Left colon (tissue), 2 donors: ENCODE measurements around the gene UBE2K. TPM values are rescaled to one million over a fixed set of nuclear protein-coding genes. Genes with fewer than 3 reads are reported as not detected.
A peak's percentile ranks its signal among the peaks of the same experiment; 100 is the strongest.
"Not testable (repeated sequence)": the region's sequence is repeated elsewhere in the genome, so short reads cannot be mapped to it uniquely, and the experiment has no call there.

Experiments
- ATAC-seq: fragments of 200-7000 bp; cut with Tn5 transposase; one replicate; pipeline ENCODE4 v1.9.1; 2020; ENCODE audit warnings: mild to moderate bottlenecking, moderate library complexity
- DNase-seq, 2 donors: peaks; one replicate each; pipeline ENCODE4 v3.0.0-alpha.2; 2020
- intact Hi-C, 2 donors: fragments of 100-400 bp; cut with DNase I in 1 of 2; cut with micrococcal nuclease in 1 of 2; formaldehyde crosslinking; loops; one replicate each; pipeline versions ENCODE4 v1.11.2 to v1.14.0; 2022; cut with DNase I, micrococcal nuclease
- total RNA-seq, 2 donors: library from RNA; stranded (reverse); fragmentation: NEBNext Ultra II Directional; extraction: Animal tissue kit (Norgen Biotek cat#: 25700); gene quantifications; one replicate each; pipeline ENCODE4 v1.2.1, GENCODE V29; 2021
- donor health status: DM: no; HTN: no; CAD: no.
- donor health status: DM: yes; HTN: yes; CAD: no.

Gene UBE2K
- total RNA-seq, 2 donors from 2014 or later: 83.5 to 92.1 TPM

- intact Hi-C loops, DNase-seq, ATAC-seq: not testable (repeated sequence)
These were observed 16.9 kb upstream of the UBE2K start for GRCh38 chr4:39681003-39681402.

GRCh38 chr4:39682138-39682537 lies 15.8 kb upstream of the UBE2K start:
- ATAC-seq: no peak
- intact Hi-C loops: no loop called here

GRCh38 chr4:39685990-39686389 lies 11.9 kb upstream of the UBE2K start:
- intact Hi-C loops: no loop called here
- DNase-seq (no peak), ATAC-seq (no peak)

More at GRCh38 chr4:39682138-39682537, 15.8 kb upstream of the UBE2K start:
- no peak for DNase-seq

GRCh38 chr4:39687014-39687413 lies 10.9 kb upstream of the UBE2K start:
- intact Hi-C loops: no loop called here
- ATAC-seq (no peak), DNase-seq (no peak)

GRCh38 chr4:39689970-39690369 lies 8.0 kb upstream of the UBE2K start:
- intact Hi-C loops: loop anchor here in 1 of 2 donors (10.0 kb wide), 1 partner anchor 285 kb away; the partner anchor contains the start of gene PDS5A
- no peak for ATAC-seq
- no peak for DNase-seq

- peak; percentile 48 for ATAC-seq
- DNase-seq: peak; percentile 59 to 65
- intact Hi-C loops: loop anchor here in 1 of 2 donors (10.0 kb wide), 1 partner anchor 276 kb away; the partner anchor contains the start of gene PDS5A
These were observed 581 bp downstream of the UBE2K start for GRCh38 chr4:39698424-39699009.

GRCh38 chr4:39699687-39700409 lies 1.9 kb downstream of the UBE2K start:
- intact Hi-C loops: loop anchor here in 1 of 2 donors (10.0 kb wide), 1 partner anchor 275 kb away; the partner anchor contains the start of gene PDS5A
- no peak for ATAC-seq

GRCh38 chr4:39700554-39700953 lies 2.6 kb downstream of the UBE2K start:
- ATAC-seq: no peak
- DNase-seq: no peak
- intact Hi-C loops: no loop called here

More at GRCh38 chr4:39699687-39700409, 1.9 kb downstream of the UBE2K start:
- DNase-seq: no peak

GRCh38 chr4:39702716-39703115 lies 4.8 kb downstream of the UBE2K start:
- DNase-seq (no peak), ATAC-seq (no peak)
- intact Hi-C loops: no loop called here

GRCh38 chr4:39704789-39705188 lies 6.9 kb downstream of the UBE2K start:
- DNase-seq, intact Hi-C loops, ATAC-seq: not testable (repeated sequence)

GRCh38 chr4:39706334-39706733 lies 8.4 kb downstream of the UBE2K start:
- ATAC-seq (peak; percentile 91), DNase-seq (peak; percentile 45 to 57)
- intact Hi-C loops: no loop called here

GRCh38 chr4:39706741-39707511 lies 9.0 kb downstream of the UBE2K start:
- DNase-seq (no peak), ATAC-seq (peak; percentile 33)
- intact Hi-C loops: no loop called here

GRCh38 chr4:39710098-39710896 lies 12.4 kb downstream of the UBE2K start:
- DNase-seq (no peak), ATAC-seq (no peak)
- intact Hi-C loops: no loop called here

GRCh38 chr4:39712819-39713607 lies 15.1 kb downstream of the UBE2K start:
- DNase-seq (no peak), ATAC-seq (no peak)
- intact Hi-C loops: no loop called here

- DNase-seq (no peak), ATAC-seq (no peak)
- intact Hi-C loops: no loop called here
These were observed 15.8 kb downstream of the UBE2K start for GRCh38 chr4:39713691-39714090.

GRCh38 chr4:39714166-39714565 lies 16.2 kb downstream of the UBE2K start:
- intact Hi-C loops: no loop called here
- ATAC-seq: no peak
- DNase-seq: no peak

GRCh38 chr4:39715788-39716187 lies 17.9 kb downstream of the UBE2K start:
- ATAC-seq (no peak), DNase-seq (no peak)
- intact Hi-C loops: no loop called here

- ATAC-seq: no peak
- intact Hi-C loops: no loop called here
- no peak for DNase-seq
These were observed 18.4 kb downstream of the UBE2K start for GRCh38 chr4:39716356-39716755.
